HepG2 (cell line): ENCODE data around the gene SEC63.

Source experiments
- DNMT1 ChIP-seq: sonication (generic); formaldehyde crosslinking; IDR thresholded peaks from 2 replicates; pipeline ENCODE4 v1.5.1; 2020; ENCODE audit warnings: mild to moderate bottlenecking, missing genetic modification reagents
- EZH2 ChIP-seq: conservative IDR thresholded peaks from 2 replicates; pipeline ENCODE4 v1.6.1; 2012; ENCODE audit warnings: mild to moderate bottlenecking, low read depth, low read length, moderate library complexity
- FOXM1 ChIP-seq: sonication (generic); formaldehyde crosslinking; IDR thresholded peaks from 2 replicates; pipeline ENCODE4 v1.5.0; 2020; ENCODE audit warnings: missing genetic modification reagents
- MAX ChIP-seq: IDR thresholded peaks from 2 replicates; pipeline ENCODE4 v1.6.1; 2012; ENCODE audit warnings: inconsistent platforms
- MNT ChIP-seq: fragments of 450-650 bp; IDR thresholded peaks from 2 replicates; pipeline ENCODE4 v1.6.1; 2016
- NR2F6 ChIP-seq, 2 experiments: IDR thresholded peaks; 2 replicates each; pipeline ENCODE4 v1.6.1; 2016; ENCODE audit warnings: antibody characterized with exemption in 1 of 2, mild to moderate bottlenecking in 1 of 2
- ONECUT2 ChIP-seq: sonication (generic); formaldehyde crosslinking; IDR thresholded peaks from 2 replicates; pipeline ENCODE4 v1.4.0; 2020; ENCODE audit warnings: missing genetic modification reagents
- PHF8 ChIP-seq: sonication (generic); formaldehyde crosslinking; IDR thresholded peaks from 2 replicates; pipeline ENCODE4 v1.5.0; 2020; ENCODE audit warnings: missing genetic modification reagents
- POGK ChIP-seq: sonication (generic); formaldehyde crosslinking; conservative IDR thresholded peaks from 2 replicates; pipeline ENCODE4 v1.8.0; 2022; ENCODE audit warnings: mild to moderate bottlenecking, moderate library complexity, missing genetic modification reagents
- RBAK ChIP-seq: sonication (generic); formaldehyde crosslinking; IDR thresholded peaks from 2 replicates; pipeline ENCODE4 v1.5.1; 2020; ENCODE audit warnings: mild to moderate bottlenecking, missing genetic modification reagents
- ZBTB38 ChIP-seq: sonication (generic); formaldehyde crosslinking; IDR thresholded peaks from 2 replicates; pipeline ENCODE4 v1.5.1; 2020; ENCODE audit warnings: mild to moderate bottlenecking, missing genetic modification reagents
- TF ChIP-seq, protein P1 (sequence below): sonication (generic); formaldehyde crosslinking; IDR thresholded peaks from 2 replicates; pipeline ENCODE4 v1.8.0; 2022; ENCODE audit warnings: missing genetic modification reagents, mild to moderate bottlenecking, moderate library complexity, borderline replicate concordance
- TF ChIP-seq, protein P2 (sequence below): sonication (generic); formaldehyde crosslinking; IDR thresholded peaks from 2 replicates; pipeline ENCODE4 v1.4.0; 2020; ENCODE audit warnings: missing genetic modification reagents

GRCh38 chr6:107973594-107973993 lies 15.6 kb upstream of the SEC63 start:
- TF ChIP-seq MAX (no peak), EZH2 (no peak), DNMT1 (CRISPR knock-in tag) (no peak), MNT (no peak), NR2F6 (IDR thresholded peaks at IDR 0.05) (no peak), NR2F6 (CRISPR knock-in tag; IDR thresholded peaks at IDR 0.05) (no peak), ONECUT2 (CRISPR knock-in tag) (no peak), RBAK (CRISPR knock-in tag) (no peak), PHF8 (no peak), FOXM1 (CRISPR knock-in tag) (no peak), POGK (CRISPR knock-in tag) (no peak), ZBTB38 (CRISPR knock-in tag) (no peak)
- TF ChIP-seq, protein P1, sequence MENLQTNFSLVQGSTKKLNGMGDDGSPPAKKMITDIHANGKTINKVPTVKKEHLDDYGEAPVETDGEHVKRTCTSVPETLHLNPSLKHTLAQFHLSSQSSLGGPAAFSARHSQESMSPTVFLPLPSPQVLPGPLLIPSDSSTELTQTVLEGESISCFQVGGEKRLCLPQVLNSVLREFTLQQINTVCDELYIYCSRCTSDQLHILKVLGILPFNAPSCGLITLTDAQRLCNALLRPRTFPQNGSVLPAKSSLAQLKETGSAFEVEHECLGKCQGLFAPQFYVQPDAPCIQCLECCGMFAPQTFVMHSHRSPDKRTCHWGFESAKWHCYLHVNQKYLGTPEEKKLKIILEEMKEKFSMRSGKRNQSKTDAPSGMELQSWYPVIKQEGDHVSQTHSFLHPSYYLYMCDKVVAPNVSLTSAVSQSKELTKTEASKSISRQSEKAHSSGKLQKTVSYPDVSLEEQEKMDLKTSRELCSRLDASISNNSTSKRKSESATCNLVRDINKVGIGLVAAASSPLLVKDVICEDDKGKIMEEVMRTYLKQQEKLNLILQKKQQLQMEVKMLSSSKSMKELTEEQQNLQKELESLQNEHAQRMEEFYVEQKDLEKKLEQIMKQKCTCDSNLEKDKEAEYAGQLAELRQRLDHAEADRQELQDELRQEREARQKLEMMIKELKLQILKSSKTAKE (CRISPR knock-in tag): no peak
- TF ChIP-seq, protein P2, sequence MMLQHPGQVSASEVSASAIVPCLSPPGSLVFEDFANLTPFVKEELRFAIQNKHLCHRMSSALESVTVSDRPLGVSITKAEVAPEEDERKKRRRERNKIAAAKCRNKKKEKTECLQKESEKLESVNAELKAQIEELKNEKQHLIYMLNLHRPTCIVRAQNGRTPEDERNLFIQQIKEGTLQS (CRISPR knock-in tag): no peak
